ENCODE results near the gene RAD52.

The RAD52 gene

GRCh38 chr12:968545-968944 lies 19.1 kb upstream of the RAD52 start:
- TF ChIP-seq, protein P1, sequence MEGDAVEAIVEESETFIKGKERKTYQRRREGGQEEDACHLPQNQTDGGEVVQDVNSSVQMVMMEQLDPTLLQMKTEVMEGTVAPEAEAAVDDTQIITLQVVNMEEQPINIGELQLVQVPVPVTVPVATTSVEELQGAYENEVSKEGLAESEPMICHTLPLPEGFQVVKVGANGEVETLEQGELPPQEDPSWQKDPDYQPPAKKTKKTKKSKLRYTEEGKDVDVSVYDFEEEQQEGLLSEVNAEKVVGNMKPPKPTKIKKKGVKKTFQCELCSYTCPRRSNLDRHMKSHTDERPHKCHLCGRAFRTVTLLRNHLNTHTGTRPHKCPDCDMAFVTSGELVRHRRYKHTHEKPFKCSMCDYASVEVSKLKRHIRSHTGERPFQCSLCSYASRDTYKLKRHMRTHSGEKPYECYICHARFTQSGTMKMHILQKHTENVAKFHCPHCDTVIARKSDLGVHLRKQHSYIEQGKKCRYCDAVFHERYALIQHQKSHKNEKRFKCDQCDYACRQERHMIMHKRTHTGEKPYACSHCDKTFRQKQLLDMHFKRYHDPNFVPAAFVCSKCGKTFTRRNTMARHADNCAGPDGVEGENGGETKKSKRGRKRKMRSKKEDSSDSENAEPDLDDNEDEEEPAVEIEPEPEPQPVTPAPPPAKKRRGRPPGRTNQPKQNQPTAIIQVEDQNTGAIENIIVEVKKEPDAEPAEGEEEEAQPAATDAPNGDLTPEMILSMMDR (conservative IDR thresholded peaks at IDR 0.05; ENCODE audit: control insufficient read depth, insufficient read depth, low read depth, low read length) = no peak
- DNase-seq (ENCODE audit: low read depth) = no peak
- H3K4me3 ChIP-seq (ENCODE audit: control insufficient read depth, low read depth, low read length) = no peak overlapping the region

DNA sequence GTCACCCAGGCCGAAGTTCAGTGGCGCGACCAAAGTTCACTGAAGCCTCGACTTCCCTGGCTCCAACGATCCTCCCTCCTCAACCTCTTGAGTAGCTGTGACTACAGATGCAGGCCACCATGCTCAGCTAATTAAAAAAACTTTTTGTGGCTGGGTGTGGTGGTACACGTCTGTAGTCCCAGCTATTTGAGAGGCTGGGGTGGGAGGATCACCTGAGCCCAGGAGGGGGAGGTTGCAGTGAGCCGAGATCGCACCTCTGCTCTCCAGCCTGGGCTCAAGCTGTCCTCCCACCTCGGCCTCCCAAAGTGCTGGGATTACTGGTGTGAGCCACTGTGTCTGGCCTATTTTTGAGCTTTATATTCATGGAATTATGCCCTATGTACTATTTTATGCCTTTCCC lies 18.1 kb upstream of the RAD52 start:
- no peak for DNase-seq (ENCODE audit: low read depth)
- H3K4me3 ChIP-seq (ENCODE audit: control insufficient read depth, low read depth, low read length) = no peak overlapping the region
- TF ChIP-seq, protein P1 (conservative IDR thresholded peaks at IDR 0.05; ENCODE audit: control insufficient read depth, insufficient read depth, low read depth, low read length) = no peak

GRCh38 chr12:966724-967123 lies 17.2 kb upstream of the RAD52 start:
- DNase-seq (ENCODE audit: low read depth) = no peak
- TF ChIP-seq, protein P1 (conservative IDR thresholded peaks at IDR 0.05; ENCODE audit: control insufficient read depth, insufficient read depth, low read depth, low read length) = no peak
- no peak overlapping the region for H3K4me3 ChIP-seq (ENCODE audit: control insufficient read depth, low read depth, low read length)

- H3K4me3 ChIP-seq (ENCODE audit: control insufficient read depth, low read depth, low read length) = no peak overlapping the region
- TF ChIP-seq, protein P1 (conservative IDR thresholded peaks at IDR 0.05; ENCODE audit: control insufficient read depth, insufficient read depth, low read depth, low read length) = no peak
- DNase-seq (ENCODE audit: low read depth) = peak; percentile 37
Measured at GRCh38 chr12:958588-959123, 9.2 kb upstream of the RAD52 start.

DNA sequence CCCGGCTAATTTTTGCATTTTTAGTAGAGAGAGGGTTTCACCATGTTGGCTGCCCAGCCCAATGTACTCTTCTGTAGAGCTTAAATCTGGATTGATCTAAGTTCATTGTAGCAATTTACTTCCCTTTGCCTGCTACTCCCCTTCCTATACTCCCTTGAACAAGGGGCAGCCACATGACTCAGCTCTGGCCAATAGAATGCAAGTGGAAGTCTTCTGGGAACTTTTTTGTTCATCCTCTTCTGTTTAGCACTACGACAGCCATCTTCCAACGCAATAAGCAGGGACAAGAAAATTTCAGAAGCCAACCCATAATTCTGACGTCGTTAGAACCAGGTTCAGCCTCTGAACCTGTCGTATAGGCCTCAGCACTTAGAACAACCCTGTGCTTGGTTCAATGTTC lies 6.4 kb upstream of the RAD52 start:
- DNase-seq (ENCODE audit: low read depth) = no peak
- TF ChIP-seq, protein P1 (conservative IDR thresholded peaks at IDR 0.05; ENCODE audit: control insufficient read depth, insufficient read depth, low read depth, low read length) = no peak
- H3K4me3 ChIP-seq (ENCODE audit: control insufficient read depth, low read depth, low read length) = no peak overlapping the region

DNA sequence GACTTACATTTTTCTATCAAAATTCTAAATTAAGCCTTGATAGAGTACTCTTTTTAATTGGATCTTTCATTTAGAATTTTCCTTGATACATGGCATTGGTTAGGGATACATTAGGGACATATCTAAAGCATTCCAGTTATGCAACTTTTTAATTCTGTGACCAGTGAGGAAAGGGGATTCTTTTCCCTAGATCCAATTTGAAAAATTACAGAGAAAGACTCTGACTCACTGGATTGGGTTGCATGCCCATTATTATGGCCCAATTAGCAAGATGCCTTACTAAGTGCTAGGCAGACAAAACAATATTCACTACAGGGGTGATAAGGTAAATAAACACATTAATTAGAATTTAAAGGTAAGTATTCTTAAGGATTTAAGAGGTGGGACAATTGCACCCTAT lies 5.2 kb upstream of the RAD52 start:
- H3K4me3 ChIP-seq (ENCODE audit: control insufficient read depth, low read depth, low read length) = no peak overlapping the region
- DNase-seq (ENCODE audit: low read depth) = no peak
- TF ChIP-seq, protein P1 (conservative IDR thresholded peaks at IDR 0.05; ENCODE audit: control insufficient read depth, insufficient read depth, low read depth, low read length) = no peak

DNA sequence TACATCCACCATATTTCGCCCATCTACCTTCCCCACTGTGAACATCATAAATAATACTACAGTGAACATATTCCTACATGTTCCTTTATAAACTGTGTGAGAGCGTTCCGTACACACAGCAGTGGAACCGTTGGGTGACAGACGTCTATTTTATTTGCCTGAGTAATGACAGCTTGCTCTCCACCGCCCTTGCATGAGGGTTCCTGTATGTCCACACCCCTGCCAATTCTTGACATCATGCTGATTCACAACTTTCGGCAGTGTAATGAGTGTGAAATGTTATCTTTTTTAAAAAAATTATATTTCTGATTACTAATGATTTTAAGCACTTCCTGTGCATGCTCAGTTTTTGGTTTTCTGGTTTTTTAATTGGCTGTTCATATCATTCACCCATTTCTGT lies 4.3 kb upstream of the RAD52 start:
- no peak overlapping the region for H3K4me3 ChIP-seq (ENCODE audit: control insufficient read depth, low read depth, low read length)
- TF ChIP-seq, protein P1 (conservative IDR thresholded peaks at IDR 0.05; ENCODE audit: control insufficient read depth, insufficient read depth, low read depth, low read length) = no peak
- peak; percentile 82 for DNase-seq (ENCODE audit: low read depth)

Data from fibroblast of mammary gland (primary cell).